Skin of body (tissue), 2 donors: Measurements from ENCODE around the gene C1orf159. TPM values are rescaled to one million over a fixed set of nuclear protein-coding genes. Genes with fewer than 3 reads are reported as not detected.

ENCODE experiments used
- DNase-seq: peaks from one replicate; lab custom pipeline; 2025; lab: John Stamatoyannopoulos, UW
- total RNA-seq: library from RNA; depleted of rRNA; stranded (reverse); fragments of >200 nt; gene quantifications from one replicate; pipeline ENCODE4 v1.2.3, GENCODE V29; 2014

The C1orf159 gene
- total RNA-seq, 1 donor from 2014 or later: 6.9 TPM

- DNase-seq: peak; percentile 56
These were observed 75.6 kb downstream of the C1orf159 start for GRCh38 chr1:1040004-1040991.

GRCh38 chr1:1039145-1039910, 76.6 kb downstream of the C1orf159 start:
- DNase-seq: no peak

GRCh38 chr1:1038694-1039093, 77.2 kb downstream of the C1orf159 start:
- no peak for DNase-seq

- no peak for DNase-seq
These were observed 78.2 kb downstream of the C1orf159 start for GRCh38 chr1:1037366-1038327.

- no peak for DNase-seq
These were observed 80.5 kb downstream of the C1orf159 start for GRCh38 chr1:1035291-1035943.

- no peak for DNase-seq
These were observed 81.5 kb downstream of the C1orf159 start for GRCh38 chr1:1034439-1034781.

- DNase-seq: no peak
These were observed 82.0 kb downstream of the C1orf159 start for GRCh38 chr1:1033731-1034438.

- peak; percentile 43 for DNase-seq
These were observed 82.8 kb downstream of the C1orf159 start for GRCh38 chr1:1033009-1033587.

GRCh38 chr1:1032424-1032823, 83.5 kb downstream of the C1orf159 start:
- DNase-seq: no peak

Other genes with a start within 250 kb of the C1orf159 start
- gene SAMD11, start 192.2 kb downstream of the C1orf159 start, total RNA-seq: 4.9 TPM
- 35.9 TPM for gene NOC2L, start 156.8 kb downstream of the C1orf159 start, total RNA-seq
- gene KLHL17, start 155.5 kb downstream of the C1orf159 start, total RNA-seq: 3.9 TPM
- 1.9 TPM for gene PLEKHN1, start 149.6 kb downstream of the C1orf159 start, total RNA-seq
- gene PERM1, start 134.0 kb downstream of the C1orf159 start, total RNA-seq: 0.99 TPM
- gene HES4, start 116.0 kb downstream of the C1orf159 start, total RNA-seq: 12.5 TPM
- gene ISG15, start 102.6 kb downstream of the C1orf159 start, total RNA-seq: 13.7 TPM
- gene AGRN, start 96.0 kb downstream of the C1orf159 start, total RNA-seq: 39.8 TPM
- gene RNF223, start 41.8 kb downstream of the C1orf159 start, total RNA-seq: 0.69 TPM
- 0.39 TPM for gene TTLL10, start 57.8 kb upstream of the C1orf159 start, total RNA-seq
- 1.9 TPM for gene TNFRSF18, start 90.5 kb upstream of the C1orf159 start, total RNA-seq
- gene TNFRSF4, start 98.1 kb upstream of the C1orf159 start, total RNA-seq: 0.39 TPM
- 40.8 TPM for gene SDF4, start 115.9 kb upstream of the C1orf159 start, total RNA-seq
- gene B3GALT6, start 116.1 kb upstream of the C1orf159 start, total RNA-seq: 7.0 TPM
- gene C1QTNF12, start 130.6 kb upstream of the C1orf159 start, total RNA-seq: 2.5 TPM
- 33.8 TPM for gene UBE2J2, start 157.8 kb upstream of the C1orf159 start, total RNA-seq
- gene SCNN1D, start 164.3 kb upstream of the C1orf159 start, total RNA-seq: 1.4 TPM
- 34.6 TPM for gene ACAP3, start 191.8 kb upstream of the C1orf159 start, total RNA-seq
- gene PUSL1, start 192.5 kb upstream of the C1orf159 start, total RNA-seq: 5.7 TPM
- 48.7 TPM for gene INTS11, start 208.6 kb upstream of the C1orf159 start, total RNA-seq
- gene CPTP, start 208.7 kb upstream of the C1orf159 start, total RNA-seq: 8.7 TPM
- gene TAS1R3, start 215.2 kb upstream of the C1orf159 start, total RNA-seq: 0.39 TPM
- 33.0 TPM for gene DVL1, start 233.3 kb upstream of the C1orf159 start, total RNA-seq
- 59.7 TPM for gene MXRA8, start 242.5 kb upstream of the C1orf159 start, total RNA-seq